SIG-M5 (cell line): ENCODE data around the gene SLC22A12.
"Not testable (repeated sequence)": the region's sequence is repeated elsewhere in the genome, so short reads cannot be mapped to it uniquely, and the experiment has no call there.

Experiments used
- DNase-seq: peaks from one replicate; lab custom pipeline; 2025; lab: John Stamatoyannopoulos, UW

The SLC22A12 gene

DNA sequence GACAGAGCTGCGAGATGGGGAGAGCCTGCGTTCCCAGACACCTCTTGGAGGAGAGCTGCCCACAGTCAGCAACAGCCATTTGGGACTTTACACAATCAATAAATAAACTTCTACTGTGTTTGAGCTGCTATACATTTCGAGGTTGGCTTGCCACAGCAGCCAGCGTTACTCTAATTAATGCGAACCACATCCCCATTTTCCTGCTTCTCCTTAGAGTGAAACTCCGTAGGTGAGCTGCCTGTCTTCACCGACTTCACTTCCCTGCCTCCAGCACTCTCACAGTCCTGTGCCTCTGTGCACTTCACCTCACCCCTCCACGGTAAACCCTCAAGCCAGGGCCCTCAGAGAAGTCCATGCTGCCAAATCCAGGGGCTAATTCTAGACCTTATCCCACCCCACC, 5.9 kb upstream of the SLC22A12 start:
- DNase-seq, result no peak

- DNase-seq, result no peak
These were observed 4.7 kb upstream of the SLC22A12 start for GRCh38 chr11:64586366-64586765.

DNA sequence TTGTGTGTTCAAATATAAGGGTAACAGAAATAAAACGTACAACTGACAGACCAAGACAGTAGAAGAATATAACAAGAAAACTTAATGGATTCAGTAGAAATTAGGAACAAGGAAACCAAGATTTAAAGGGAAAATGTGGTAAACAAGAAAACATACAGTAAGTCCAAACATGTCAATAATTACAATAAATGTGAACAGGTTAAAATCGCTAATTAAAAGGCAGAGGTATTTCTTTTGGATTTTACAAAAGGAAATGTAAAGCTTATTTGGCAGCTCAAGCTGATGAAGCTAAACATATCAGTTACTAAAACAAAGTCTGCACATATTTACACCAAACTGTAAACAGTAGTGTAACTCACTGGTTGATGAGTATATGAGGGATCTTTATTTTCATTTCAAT, 2.3 kb upstream of the SLC22A12 start:
- no peak for DNase-seq

GRCh38 chr11:64591257-64592233, 525 bp downstream of the SLC22A12 start:
- DNase-seq, result no peak

- no peak for DNase-seq
These were observed 1.2 kb downstream of the SLC22A12 start for GRCh38 chr11:64592234-64592615.

- DNase-seq, result no peak
These were observed 1.6 kb downstream of the SLC22A12 start for GRCh38 chr11:64592656-64593055.

- DNase-seq, result no peak
These were observed 2.4 kb downstream of the SLC22A12 start for GRCh38 chr11:64593156-64594105.

GRCh38 chr11:64594159-64594939, 3.3 kb downstream of the SLC22A12 start:
- no peak for DNase-seq

- DNase-seq, result not testable (repeated sequence)
These were observed 4.9 kb downstream of the SLC22A12 start for GRCh38 chr11:64595922-64596321.

DNA sequence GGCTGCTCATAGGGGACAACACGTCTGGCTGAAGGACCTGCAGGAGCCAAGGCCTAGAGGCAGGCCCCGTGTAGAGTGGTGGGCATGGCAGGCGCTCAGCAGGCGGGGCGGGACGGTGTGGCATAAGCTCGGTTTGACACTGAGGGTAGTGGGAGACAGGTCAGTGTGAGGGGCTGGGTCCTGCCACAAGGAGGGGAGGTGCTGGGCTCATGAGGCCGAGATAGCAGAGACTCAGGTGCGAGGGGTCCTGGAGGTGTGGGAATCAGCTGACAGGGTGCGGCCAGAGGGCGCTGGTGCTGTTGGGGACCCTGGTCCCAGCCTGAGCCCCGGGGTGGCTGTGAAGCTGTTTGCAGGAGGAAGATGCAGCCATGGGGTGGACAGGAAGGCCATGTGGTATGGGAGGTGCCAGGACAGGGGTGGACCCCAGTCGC, 6.7 kb downstream of the SLC22A12 start:
- no peak for DNase-seq

GRCh38 chr11:64598106-64598796, 7.2 kb downstream of the SLC22A12 start:
- DNase-seq, result no peak

DNA sequence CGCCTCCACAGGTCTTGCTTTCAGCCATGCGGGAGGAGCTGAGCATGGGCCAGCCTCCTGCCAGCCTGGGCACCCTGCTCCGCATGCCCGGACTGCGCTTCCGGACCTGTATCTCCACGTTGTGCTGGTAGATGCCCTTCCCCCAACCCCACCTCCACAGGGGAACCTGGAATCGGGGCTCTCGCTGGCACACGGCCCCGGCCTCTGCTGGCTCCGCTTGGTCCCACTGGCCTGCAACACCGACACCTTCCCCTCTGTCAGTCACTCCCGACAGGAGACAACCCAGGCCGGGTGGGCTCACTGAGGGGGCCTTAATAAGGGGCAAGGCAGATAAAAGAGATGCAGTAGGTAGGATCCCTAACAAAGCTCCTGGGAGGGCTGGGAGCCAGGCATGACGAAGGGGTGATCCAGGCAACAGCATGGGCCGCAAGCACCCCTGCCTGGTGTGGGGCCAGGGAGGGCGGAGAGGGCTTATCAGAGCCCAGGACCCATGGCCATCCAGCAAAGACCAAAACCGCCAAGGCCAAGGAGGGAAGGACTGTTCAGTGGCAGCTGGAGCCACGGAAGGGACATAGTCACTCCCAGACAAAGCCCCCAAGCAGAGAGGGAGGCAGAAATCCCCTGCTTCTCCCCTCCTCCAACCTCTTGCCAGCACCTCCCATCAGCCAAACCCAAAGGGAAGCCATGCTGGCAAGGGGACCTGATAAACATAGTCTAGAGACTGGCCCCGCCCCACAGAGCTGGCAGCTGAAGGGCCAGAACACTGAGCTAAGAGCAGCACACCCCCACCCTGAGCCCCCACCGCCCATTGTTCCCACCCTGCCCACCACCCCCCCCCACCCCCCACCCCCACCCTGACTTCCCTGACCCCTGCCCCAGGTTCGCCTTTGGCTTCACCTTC, 8.0 kb downstream of the SLC22A12 start:
- DNase-seq, result no peak

DNA sequence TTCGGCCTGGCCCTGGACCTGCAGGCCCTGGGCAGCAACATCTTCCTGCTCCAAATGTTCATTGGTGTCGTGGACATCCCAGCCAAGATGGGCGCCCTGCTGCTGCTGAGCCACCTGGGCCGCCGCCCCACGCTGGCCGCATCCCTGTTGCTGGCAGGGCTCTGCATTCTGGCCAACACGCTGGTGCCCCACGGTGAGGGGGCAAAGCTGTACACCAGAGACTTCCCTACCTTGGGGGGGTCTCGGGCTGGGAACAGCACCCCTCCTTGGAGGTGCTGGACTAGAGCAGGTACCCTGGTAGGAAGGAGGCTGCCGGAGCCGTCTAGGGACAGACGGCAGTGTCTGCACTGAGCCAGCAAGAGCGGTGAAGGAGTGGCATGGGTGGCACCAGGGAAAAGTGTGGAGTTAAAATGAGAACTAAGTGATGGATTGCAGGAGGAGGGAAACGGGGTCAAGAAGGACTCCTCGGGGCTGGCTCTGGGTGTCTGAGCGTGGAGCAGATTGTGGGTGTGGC, 8.7 kb downstream of the SLC22A12 start:
- no peak for DNase-seq

DNA sequence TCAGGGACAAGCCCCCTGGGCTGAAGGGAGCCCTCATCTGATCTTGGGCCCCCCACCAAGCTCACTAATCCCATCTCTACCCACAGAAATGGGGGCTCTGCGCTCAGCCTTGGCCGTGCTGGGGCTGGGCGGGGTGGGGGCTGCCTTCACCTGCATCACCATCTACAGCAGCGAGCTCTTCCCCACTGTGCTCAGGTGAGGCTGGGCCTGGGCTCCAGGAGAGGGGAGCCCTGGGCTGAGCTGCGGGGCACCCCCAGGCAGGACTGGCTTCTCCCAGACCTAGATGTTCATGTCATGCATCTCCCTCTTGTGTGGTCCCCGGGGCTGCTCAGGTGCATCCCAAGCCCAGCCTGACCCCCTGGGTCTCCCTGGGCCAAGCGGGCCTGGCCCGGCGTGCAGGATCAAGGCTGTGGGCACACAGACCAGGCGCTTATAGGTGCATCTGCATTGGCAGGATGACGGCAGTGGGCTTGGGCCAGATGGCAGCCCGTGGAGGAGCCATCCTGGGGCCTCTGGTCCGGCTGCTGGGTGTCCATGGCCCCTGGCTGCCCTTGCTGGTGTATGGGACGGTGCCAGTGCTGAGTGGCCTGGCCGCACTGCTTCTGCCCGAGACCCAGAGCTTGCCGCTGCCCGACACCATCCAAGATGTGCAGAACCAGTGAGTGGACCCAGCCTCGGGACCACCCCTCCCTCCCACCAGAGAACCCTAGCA, 9.4 kb downstream of the SLC22A12 start:
- no peak for DNase-seq

DNA sequence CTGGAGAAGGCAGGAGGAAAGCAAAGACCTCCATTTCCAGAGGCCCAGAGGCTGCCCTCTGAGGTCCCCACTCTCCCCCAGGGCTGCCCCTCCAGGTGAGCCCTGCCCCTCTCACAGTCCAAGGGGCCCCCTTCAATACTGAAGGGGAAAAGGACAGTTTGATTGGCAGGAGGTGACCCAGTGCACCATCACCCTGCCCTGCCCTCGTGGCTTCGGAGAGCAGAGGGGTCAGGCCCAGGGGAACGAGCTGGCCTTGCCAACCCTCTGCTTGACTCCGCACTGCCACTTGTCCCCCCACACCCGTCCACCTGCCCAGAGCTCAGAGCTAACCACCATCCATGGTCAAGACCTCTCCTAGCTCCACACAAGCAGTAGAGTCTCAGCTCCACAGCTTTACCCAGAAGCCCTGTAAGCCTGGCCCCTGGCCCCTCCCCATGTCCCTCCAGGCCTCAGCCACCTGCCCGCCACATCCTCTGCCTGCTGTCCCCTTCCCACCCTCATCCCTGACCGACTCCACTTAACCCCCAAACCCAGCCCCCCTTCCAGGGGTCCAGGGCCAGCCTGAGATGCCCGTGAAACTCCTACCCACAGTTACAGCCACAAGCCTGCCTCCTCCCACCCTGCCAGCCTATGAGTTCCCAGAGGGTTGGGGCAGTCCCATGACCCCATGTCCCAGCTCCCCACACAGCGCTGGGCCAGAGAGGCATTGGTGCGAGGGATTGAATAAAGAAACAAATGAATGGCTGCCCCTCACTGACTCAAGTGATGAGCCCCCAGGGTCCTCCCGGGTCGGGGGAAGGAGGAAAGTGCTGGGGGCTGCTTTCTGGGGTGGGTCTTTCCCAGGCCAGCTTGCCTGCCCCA, 10.8 kb downstream of the SLC22A12 start:
- DNase-seq, result no peak

DNA sequence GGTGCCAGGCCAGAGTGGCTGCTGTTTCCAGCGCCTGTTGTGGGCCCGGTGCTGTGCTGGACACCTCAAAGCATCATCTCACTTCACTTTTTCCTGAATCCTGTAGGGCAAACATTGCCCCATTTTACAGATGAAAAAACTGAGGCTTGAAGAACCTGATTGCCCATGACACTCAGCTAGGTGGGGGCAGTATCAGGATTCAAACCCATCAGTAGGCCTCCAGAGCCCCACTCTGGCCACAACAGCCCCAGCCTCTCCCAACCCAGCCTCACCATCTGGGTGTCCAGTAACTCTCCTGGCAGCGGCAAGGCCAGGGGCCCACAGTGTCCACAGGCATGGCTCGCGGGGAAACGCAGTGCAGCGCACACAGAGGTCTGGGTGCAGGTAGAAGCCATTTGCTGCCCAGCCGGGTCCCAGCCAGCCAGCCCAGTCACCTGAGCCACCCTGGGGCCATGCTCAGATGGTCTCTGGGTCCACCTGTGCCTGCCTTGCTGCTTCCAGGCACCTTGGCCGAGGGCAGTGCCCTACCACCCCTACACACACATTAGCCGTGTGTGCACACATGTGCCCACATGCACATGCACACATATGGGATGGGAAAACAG, 11.5 kb downstream of the SLC22A12 start:
- DNase-seq, result no peak

DNA sequence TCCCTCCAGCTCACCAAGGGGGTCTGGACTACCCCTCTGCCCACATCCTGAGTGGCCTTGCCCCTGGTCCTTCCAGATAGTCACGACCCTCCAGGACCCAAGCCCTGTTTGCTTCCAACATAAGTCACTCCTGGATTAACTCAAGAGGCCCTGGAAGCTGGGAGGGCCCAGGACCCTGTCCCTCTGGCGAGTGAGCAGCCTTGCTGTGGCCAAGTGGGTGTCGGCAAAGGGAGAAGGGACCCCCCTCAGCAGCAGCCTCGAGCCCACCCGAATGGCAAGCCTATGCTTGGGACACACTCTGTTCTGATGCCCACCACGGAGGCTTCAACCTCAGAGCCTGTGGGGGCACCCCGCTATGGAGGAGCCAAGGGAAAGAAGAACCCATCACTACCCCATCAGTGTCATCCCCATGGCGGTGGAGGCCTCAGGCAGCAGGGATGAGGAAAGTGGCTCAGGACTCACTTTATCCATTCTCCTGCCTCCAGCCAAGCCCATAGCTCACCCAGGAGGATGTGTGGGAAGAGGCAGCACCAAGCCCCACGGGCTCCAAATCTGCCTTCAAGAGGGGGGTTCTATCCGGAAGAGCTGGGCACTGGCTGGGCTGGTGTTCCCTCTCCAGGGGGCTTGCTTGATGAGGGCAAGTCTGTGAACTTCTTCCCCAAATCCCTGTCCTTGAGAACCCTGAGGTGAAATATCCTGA, 12.5 kb downstream of the SLC22A12 start:
- no peak for DNase-seq
